Measurements from ENCODE around the gene ACVRL1. TPM values are rescaled to one million over a fixed set of nuclear protein-coding genes. Genes with fewer than 3 reads are reported as not detected.

The ACVRL1 gene
- total and polyA plus RNA-seq, 5 donors: 18.7 to 38.8 (median 28.4) TPM

DNA sequence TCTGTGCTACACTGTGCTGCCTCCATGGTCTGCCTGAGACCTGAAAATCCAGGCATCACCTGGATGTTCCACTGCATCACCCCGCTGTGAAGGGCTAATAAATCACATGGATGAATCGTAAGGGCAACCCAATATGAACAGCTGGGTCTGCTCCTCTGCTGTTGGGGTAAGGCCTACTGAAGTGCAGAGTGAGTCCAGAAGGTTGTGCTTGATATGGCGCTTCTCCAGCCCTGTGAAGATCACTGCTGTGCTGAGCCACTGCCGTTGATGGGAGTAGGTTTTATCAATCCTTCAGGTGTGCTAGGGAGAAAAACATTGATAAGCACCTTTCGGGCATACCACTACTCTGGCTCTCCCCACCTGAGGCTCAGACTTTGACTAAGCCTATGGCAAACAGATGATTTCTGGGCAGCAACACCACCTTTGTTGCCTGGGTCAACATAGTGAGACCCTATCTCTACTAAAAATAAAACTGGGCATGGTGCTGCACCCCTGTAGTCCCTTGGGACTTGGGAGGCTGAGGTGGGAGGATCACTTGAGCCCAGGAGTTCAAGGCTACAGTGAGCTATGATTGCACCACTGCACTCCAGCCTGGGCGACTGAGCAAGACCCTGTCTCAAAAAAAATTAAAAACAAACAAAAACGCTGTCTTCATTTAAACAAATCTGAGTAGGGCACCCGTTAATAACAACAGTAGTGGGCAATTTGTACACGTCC lies 1.7 kb downstream of the ACVRL1 start:
- DNase-seq (no peak), ATAC-seq (no peak)
- peaks cover 22% of the 10 kb centered on the region for H3K4me1 ChIP-seq (ENCODE audit: control insufficient read depth, insufficient read depth, low read length)
- H3K27me3 ChIP-seq (ENCODE audit: control insufficient read depth, insufficient read depth): no peaks in the 10 kb centered on the region
- no peak overlapping the region for H3K27ac ChIP-seq (ENCODE audit: low read length)
- no peak overlapping the region for H3K4me3 ChIP-seq (ENCODE audit: low read length)
- H3K9me3 ChIP-seq (ENCODE audit: control insufficient read depth, low read length): no peaks in the 10 kb centered on the region
- 78% methylated on average over 9 of the region's 9 CpGs for WGBS
- intact Hi-C loops (cut with DNase I): loop anchor here in 1 of 4 donors (10.0 kb wide), 1 partner anchor 166 kb away; the partner anchor contains the start of gene SMIM41

DNA sequence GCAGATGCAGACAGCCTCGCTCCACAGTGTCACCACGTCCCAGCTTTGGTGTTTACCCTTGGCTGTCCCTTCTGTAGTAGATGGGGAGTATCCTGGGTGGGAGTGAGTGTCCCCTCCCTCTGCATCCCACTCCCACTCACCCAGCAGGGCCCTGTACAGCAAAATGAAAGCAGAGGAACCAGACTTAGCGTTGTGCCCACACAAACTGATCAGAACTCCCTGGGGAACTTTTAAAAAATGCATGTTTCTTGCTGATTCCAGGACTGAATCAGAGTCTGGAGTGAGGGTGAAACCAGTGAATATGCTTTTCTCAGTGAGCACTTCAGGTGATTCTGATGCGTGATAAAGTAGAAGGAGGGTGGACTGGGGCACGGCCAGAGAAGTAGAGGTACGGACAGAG lies 2.9 kb downstream of the ACVRL1 start:
- ATAC-seq (no peak), DNase-seq (no peak)
- no peak overlapping the region for H3K4me3 ChIP-seq (ENCODE audit: low read length)
- H3K27ac ChIP-seq (ENCODE audit: low read length): peak overlapping the region; percentile 13
- no peaks in the 10 kb centered on the region for H3K27me3 ChIP-seq (ENCODE audit: control insufficient read depth, insufficient read depth)
- H3K9me3 ChIP-seq (ENCODE audit: control insufficient read depth, low read length): no peaks in the 10 kb centered on the region
- H3K4me1 ChIP-seq (ENCODE audit: control insufficient read depth, insufficient read depth, low read length): peaks cover 21% of the 10 kb centered on the region
- intact Hi-C loops (cut with DNase I): no loop called here
- WGBS: 67% methylated on average over 6 of the region's 6 CpGs

DNA sequence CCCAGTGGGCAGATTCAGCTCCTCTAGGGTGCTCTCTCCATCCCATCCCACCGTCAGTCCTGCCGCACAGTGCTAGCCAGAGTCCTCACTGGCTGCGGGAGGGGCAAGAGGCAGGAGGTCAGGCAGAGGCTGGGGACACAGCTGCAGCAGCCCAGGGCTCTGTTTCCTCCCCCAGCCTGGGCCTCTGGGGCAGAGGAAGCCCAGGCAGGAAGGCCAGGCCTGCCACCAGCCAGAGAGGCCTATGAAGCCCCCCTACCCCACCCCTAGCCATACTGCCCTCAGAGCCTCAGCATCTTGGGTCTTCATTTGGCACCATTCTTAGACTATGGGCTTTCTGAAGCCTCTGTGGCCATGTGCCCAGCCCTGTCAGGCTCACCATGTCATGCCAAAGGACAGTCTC lies 3.4 kb downstream of the ACVRL1 start:
- H3K9me3 ChIP-seq (ENCODE audit: control insufficient read depth, low read length): no peaks in the 10 kb centered on the region
- no peak overlapping the region for H3K4me3 ChIP-seq (ENCODE audit: low read length)
- ATAC-seq (no peak), DNase-seq (no peak)
- no peaks in the 10 kb centered on the region for H3K27me3 ChIP-seq (ENCODE audit: control insufficient read depth, insufficient read depth)
- peaks cover 20% of the 10 kb centered on the region for H3K4me1 ChIP-seq (ENCODE audit: control insufficient read depth, insufficient read depth, low read length)
- WGBS: 53% methylated on average over 3 of the region's 3 CpGs
- peak overlapping the region; percentile 30 for H3K27ac ChIP-seq (ENCODE audit: low read length)
- intact Hi-C loops (cut with DNase I): no loop called here

DNA sequence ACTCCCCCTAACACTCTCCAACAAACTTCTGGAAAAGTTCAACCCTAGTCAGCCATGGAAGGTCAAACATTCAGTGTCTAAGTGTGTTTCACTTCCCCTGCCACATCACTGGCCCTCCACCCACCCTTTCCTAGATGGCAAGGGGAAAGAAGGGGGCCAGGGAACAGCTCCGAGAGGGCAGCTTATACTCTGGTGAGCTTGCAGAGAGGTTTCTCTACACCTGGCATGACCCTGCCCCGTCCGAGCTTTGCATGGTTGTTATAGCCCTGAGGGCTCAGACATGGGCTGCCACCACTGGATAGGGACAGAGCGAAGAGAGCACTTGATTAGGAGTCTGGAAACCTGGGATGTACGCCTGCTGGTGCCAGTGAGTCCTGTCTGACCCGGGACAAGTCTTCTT lies 4.0 kb downstream of the ACVRL1 start:
- H3K9me3 ChIP-seq (ENCODE audit: control insufficient read depth, low read length): no peaks in the 10 kb centered on the region
- ATAC-seq (no peak), DNase-seq (no peak)
- peaks cover 17% of the 10 kb centered on the region for H3K4me1 ChIP-seq (ENCODE audit: control insufficient read depth, insufficient read depth, low read length)
- 81% methylated on average over 6 of the region's 6 CpGs for WGBS
- intact Hi-C loops (cut with DNase I): no loop called here
- H3K27me3 ChIP-seq (ENCODE audit: control insufficient read depth, insufficient read depth): no peaks in the 10 kb centered on the region
- peak overlapping the region; percentile 31 for H3K27ac ChIP-seq (ENCODE audit: low read length)
- H3K4me3 ChIP-seq (ENCODE audit: low read length): no peak overlapping the region

DNA sequence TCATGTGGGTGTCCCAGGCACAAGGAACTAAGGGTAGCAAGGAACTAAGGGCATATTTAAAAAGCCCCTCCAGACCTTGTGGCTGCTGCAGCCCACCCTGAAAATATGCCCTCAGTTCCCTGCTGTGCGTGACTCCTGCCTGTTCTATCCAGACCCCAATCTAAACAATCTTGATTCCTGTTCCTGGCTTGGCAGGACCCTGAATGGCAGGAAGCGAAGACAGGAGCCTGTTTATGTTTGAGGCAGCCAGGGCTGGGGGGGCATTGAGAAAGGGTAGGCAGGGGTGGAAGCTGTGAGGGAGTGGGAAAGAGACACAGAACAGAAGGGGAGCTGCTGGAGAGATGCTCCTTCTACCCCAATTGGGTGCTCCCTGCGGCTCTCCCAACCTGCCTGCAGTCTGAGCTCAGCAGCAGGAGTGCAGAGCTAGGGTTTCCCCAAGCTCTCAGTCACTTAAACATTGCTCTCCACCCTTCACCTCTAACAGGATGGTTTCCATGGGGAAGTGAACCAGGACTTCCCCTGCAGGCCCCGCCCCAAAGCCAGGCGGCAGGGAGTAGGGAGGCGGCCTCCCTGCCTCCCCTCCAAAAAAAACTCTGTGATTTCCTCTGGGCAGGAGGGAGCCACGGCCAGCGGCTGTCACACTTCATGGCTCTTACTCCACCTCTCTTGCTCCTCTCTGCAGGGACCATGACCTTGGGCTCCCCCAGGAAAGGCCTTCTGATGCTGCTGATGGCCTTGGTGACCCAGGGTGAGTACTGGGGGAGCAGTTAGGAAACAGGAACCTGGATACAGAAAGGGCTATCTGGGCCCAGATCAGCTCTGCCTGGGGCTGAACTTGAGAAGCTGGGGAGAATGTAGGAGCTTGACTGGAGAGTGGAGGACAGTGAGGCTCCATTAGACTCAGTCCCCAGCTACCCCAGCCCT lies 4.7 kb downstream of the ACVRL1 start:
- ATAC-seq (peak; percentile 67 to 86), DNase-seq (peak; percentile 77 to 87 (median 87))
- intact Hi-C loops (cut with DNase I): no loop called here
- Histone ChIP-seq H3K27ac (ENCODE audit: low read length) (peak overlapping the region; percentile 61), H3K4me3 (ENCODE audit: low read length) (peak overlapping the region; percentile 26), H3K9me3 (ENCODE audit: control insufficient read depth, low read length) (no peaks in the 10 kb centered on the region), H3K4me1 (ENCODE audit: control insufficient read depth, insufficient read depth, low read length) (peaks cover 16% of the 10 kb centered on the region), H3K27me3 (ENCODE audit: control insufficient read depth, insufficient read depth) (no peaks in the 10 kb centered on the region)
- 50% methylated on average over 8 of the region's 8 CpGs for WGBS

DNA sequence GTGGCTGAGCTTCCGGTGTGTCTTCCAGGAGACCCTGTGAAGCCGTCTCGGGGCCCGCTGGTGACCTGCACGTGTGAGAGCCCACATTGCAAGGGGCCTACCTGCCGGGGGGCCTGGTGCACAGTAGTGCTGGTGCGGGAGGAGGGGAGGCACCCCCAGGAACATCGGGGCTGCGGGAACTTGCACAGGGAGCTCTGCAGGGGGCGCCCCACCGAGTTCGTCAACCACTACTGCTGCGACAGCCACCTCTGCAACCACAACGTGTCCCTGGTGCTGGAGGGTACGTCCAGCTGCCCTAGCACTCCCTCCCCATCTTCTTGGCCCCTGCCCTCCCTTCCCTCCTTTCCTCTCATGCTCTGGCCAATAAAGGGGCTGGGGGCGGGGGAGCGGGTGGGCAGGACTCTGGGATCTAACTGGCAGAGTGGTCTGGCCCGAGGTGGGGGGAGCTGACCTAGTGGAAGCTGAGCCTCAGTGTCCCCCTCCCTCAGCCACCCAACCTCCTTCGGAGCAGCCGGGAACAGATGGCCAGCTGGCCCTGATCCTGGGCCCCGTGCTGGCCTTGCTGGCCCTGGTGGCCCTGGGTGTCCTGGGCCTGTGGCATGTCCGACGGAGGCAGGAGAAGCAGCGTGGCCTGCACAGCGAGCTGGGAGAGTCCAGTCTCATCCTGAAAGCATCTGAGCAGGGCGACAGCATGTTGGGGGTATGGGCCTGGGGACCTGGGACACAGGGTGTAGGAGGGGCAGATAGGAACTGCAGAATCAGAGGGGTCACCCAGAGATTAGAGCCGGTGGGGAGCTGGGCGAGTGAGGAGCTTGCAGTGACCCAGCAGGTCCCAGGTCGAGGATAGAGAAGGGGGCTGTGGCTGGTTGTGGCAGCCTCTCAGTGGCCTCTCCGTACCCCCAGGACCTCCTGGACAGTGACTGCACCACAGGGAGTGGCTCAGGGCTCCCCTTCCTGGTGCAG lies 6.0 kb downstream of the ACVRL1 start:
- no peaks in the 10 kb centered on the region for H3K9me3 ChIP-seq (ENCODE audit: control insufficient read depth, low read length)
- DNase-seq (peak in 2 of 3 donors; percentile 61 to 68), ATAC-seq (no peak)
- WGBS: 79% methylated on average over 30 of the region's 30 CpGs
- intact Hi-C loops (cut with DNase I): no loop called here
- H3K4me3 ChIP-seq (ENCODE audit: low read length): no peak overlapping the region
- H3K4me1 ChIP-seq (ENCODE audit: control insufficient read depth, insufficient read depth, low read length): peaks cover 18% of the 10 kb centered on the region
- H3K27me3 ChIP-seq (ENCODE audit: control insufficient read depth, insufficient read depth): no peaks in the 10 kb centered on the region
- H3K27ac ChIP-seq (ENCODE audit: low read length): no peak overlapping the region

DNA sequence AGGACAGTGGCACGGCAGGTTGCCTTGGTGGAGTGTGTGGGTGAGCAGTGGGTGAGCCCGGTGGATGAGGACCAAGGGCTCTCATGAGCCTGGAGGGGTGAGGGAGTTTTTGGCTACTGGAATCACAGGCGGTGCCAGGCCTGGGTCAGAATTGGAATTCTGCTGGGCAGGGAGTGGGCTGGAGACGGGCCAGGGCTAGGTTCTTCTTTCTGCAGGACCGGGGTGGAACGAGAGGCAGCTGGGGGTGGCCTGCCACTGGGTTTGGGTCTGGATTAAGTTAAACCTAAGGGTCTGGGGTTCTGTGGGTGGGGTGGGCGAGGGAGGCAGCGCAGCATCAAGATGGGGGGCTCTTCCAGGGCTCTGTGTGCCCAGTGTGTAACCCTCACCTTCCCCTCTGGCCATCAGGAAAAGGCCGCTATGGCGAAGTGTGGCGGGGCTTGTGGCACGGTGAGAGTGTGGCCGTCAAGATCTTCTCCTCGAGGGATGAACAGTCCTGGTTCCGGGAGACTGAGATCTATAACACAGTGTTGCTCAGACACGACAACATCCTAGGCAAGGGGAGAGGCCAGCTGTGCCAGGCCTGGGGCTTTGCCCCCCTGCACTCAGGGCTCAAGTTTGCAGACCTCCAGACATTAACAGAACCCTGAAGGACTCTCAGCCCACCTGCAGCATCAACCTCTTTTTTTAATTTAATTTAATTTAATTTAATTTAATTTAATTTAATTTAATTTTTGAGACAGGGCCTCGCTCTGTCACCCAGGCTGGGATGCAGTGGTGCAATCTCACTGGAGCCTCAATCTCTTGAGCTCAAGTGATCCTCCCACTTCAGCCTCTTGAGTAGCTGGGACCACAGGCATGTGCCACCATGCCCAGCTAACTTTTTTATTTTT lies 7.0 kb downstream of the ACVRL1 start:
- Histone ChIP-seq H3K27ac (ENCODE audit: low read length) (no peak overlapping the region), H3K9me3 (ENCODE audit: control insufficient read depth, low read length) (no peaks in the 10 kb centered on the region), H3K27me3 (ENCODE audit: control insufficient read depth, insufficient read depth) (no peaks in the 10 kb centered on the region), H3K4me1 (ENCODE audit: control insufficient read depth, insufficient read depth, low read length) (peaks cover 18% of the 10 kb centered on the region), H3K4me3 (ENCODE audit: low read length) (no peak overlapping the region)
- ATAC-seq (no peak), DNase-seq (peak in 2 of 3 donors; percentile 84 to 87)
- intact Hi-C loops (cut with DNase I): no loop called here
- WGBS: 74% methylated on average over 17 of the region's 17 CpGs

DNA sequence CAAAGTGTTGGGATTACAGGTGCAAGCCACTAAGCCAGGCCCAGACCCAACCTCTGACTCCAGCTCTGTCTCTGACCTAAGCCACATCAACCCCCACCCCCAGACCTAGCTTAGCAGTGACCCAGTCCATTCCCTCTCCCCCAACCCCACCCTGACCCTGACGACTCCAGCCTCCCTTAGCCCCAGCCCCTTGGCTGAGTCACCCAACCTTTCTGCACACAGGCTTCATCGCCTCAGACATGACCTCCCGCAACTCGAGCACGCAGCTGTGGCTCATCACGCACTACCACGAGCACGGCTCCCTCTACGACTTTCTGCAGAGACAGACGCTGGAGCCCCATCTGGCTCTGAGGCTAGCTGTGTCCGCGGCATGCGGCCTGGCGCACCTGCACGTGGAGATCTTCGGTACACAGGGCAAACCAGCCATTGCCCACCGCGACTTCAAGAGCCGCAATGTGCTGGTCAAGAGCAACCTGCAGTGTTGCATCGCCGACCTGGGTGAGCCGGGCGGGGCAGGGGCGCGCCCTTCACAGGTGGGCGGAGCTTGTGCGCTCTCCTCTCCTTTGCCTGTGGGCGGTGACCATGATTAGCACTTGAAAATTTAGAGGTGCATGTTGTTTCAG lies 7.8 kb downstream of the ACVRL1 start:
- 91% methylated on average over 28 of the region's 28 CpGs for WGBS
- peaks cover 16% of the 10 kb centered on the region for H3K4me1 ChIP-seq (ENCODE audit: control insufficient read depth, insufficient read depth, low read length)
- H3K27ac ChIP-seq (ENCODE audit: low read length): no peak overlapping the region
- H3K4me3 ChIP-seq (ENCODE audit: low read length): no peak overlapping the region
- intact Hi-C loops (cut with DNase I): no loop called here
- peak in 1 of 3 donors; percentile 64 for DNase-seq
- no peak for ATAC-seq
- H3K27me3 ChIP-seq (ENCODE audit: control insufficient read depth, insufficient read depth): no peaks in the 10 kb centered on the region
- H3K9me3 ChIP-seq (ENCODE audit: control insufficient read depth, low read length): no peaks in the 10 kb centered on the region

DNA sequence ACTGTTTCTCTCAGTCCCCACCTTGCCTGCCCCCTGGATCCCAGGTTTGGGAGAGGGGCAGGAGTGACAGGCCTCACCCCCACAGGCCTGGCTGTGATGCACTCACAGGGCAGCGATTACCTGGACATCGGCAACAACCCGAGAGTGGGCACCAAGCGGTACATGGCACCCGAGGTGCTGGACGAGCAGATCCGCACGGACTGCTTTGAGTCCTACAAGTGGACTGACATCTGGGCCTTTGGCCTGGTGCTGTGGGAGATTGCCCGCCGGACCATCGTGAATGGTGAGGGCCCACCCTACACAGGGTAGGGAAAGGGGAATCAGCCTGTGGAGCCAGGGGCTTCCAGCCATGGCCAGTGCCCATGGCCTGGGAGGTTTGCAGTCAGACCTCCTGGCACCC lies 8.6 kb downstream of the ACVRL1 start:
- Histone ChIP-seq H3K27me3 (ENCODE audit: control insufficient read depth, insufficient read depth) (no peaks in the 10 kb centered on the region), H3K4me1 (ENCODE audit: control insufficient read depth, insufficient read depth, low read length) (peaks cover 8% of the 10 kb centered on the region), H3K9me3 (ENCODE audit: control insufficient read depth, low read length) (no peaks in the 10 kb centered on the region), H3K27ac (ENCODE audit: low read length) (no peak overlapping the region), H3K4me3 (ENCODE audit: low read length) (no peak overlapping the region)
- intact Hi-C loops (cut with DNase I): no loop called here
- no peak for DNase-seq
- ATAC-seq: no peak
- 97% methylated on average over 11 of the region's 11 CpGs for WGBS
